ENCODE data around the gene KLK8.

Gene KLK8

GRCh38 chr19:51018745-51019543 lies 17.5 kb upstream of the KLK8 start:
- intact Hi-C loops (cut with DNase I) = no loop called here
- peak in 3 of 10 donors; percentile 60 to 67 (median 61) for DNase-seq

- intact Hi-C loops (cut with DNase I) = loop anchor here (1.0 to 2.0 kb wide), 2 partner anchors 48 to 88 kb away; partner anchors contain the start of gene KLK6
- DNase-seq = peak; percentile 59 to 96 (median 79)
Measured at GRCh38 chr19:51016798-51017683, 15.6 kb upstream of the KLK8 start.

GRCh38 chr19:51015691-51016267 lies 14.4 kb upstream of the KLK8 start:
- DNase-seq = peak in 2 of 10 donors; percentile 60 to 65
- intact Hi-C loops (cut with DNase I) = loop anchor here (1.0 to 2.0 kb wide), 2 partner anchors 47 to 86 kb away; partner anchors contain the start of gene KLK6

GRCh38 chr19:51014242-51014641 lies 12.8 kb upstream of the KLK8 start:
- peak in 2 of 10 donors; percentile 4 to 7 for DNase-seq
- intact Hi-C loops (cut with DNase I) = no loop called here

GRCh38 chr19:51012661-51013190 lies 11.3 kb upstream of the KLK8 start:
- intact Hi-C loops (cut with DNase I) = no loop called here

GRCh38 chr19:51010066-51010795 lies 8.8 kb upstream of the KLK8 start:
- intact Hi-C loops (cut with DNase I) = no loop called here
- peak in 2 of 10 donors; percentile 11 to 30 for DNase-seq

More at GRCh38 chr19:51012661-51013190, 11.3 kb upstream of the KLK8 start:
- DNase-seq = peak in 1 of 10 donors; percentile 14

GRCh38 chr19:51009061-51009891 lies 7.9 kb upstream of the KLK8 start:
- intact Hi-C loops (cut with DNase I) = no loop called here
- peak in 1 of 10 donors; percentile 40 for DNase-seq

- DNase-seq = no peak
- intact Hi-C loops (cut with DNase I) = no loop called here
Measured at GRCh38 chr19:51007488-51007887, 6.1 kb upstream of the KLK8 start.

- peak in 1 of 10 donors; percentile 33 for DNase-seq
- intact Hi-C loops (cut with DNase I) = no loop called here
Measured at GRCh38 chr19:51006406-51006805, 5.0 kb upstream of the KLK8 start.

GRCh38 chr19:51005248-51005647 lies 3.8 kb upstream of the KLK8 start:
- DNase-seq = no peak
- intact Hi-C loops (cut with DNase I) = no loop called here

- DNase-seq = no peak
- intact Hi-C loops (cut with DNase I) = no loop called here
Measured at GRCh38 chr19:51003316-51003715, 1.9 kb upstream of the KLK8 start.

GRCh38 chr19:51002542-51003311 lies 1.3 kb upstream of the KLK8 start:
- peak in 1 of 10 donors; percentile 65 for DNase-seq
- intact Hi-C loops (cut with DNase I) = no loop called here

- intact Hi-C loops (cut with DNase I) = no loop called here
- DNase-seq = no peak
Measured at GRCh38 chr19:51002089-51002532, 707 bp upstream of the KLK8 start.

GRCh38 chr19:51000981-51001380 lies 423 bp downstream of the KLK8 start:
- DNase-seq = peak in 1 of 10 donors; percentile 37
- intact Hi-C loops (cut with DNase I) = no loop called here

GRCh38 chr19:51000426-51000825 lies 978 bp downstream of the KLK8 start:
- intact Hi-C loops (cut with DNase I) = no loop called here
- DNase-seq = peak in 1 of 10 donors; percentile 51

GRCh38 chr19:50998686-50999085 lies 2.7 kb downstream of the KLK8 start:
- intact Hi-C loops (cut with DNase I) = no loop called here
- no peak for DNase-seq

GRCh38 chr19:50998061-50998460 lies 3.3 kb downstream of the KLK8 start:
- no peak for DNase-seq
- intact Hi-C loops (cut with DNase I) = no loop called here

GRCh38 chr19:50994129-50994528 lies 7.3 kb downstream of the KLK8 start:
- no peak for DNase-seq
- intact Hi-C loops (cut with DNase I) = no loop called here
